Trophoblast cell (in vitro differentiated cells and primary cell): ENCODE data around the gene GXYLT2.
A peak's percentile ranks its signal among the peaks of the same experiment; 100 is the strongest.

Source experiments
- DNase-seq, 2 donors: peaks; one replicate each; pipeline ENCODE4 v3.0.0-alpha.2; 2016
- H2AFZ ChIP-seq: 2 replicates; pipeline ENCODE4 v1.6.1; 2013; ENCODE audit warnings: low read length, moderate library complexity, mild to moderate bottlenecking; ENCODE audit not compliant: insufficient read depth, poor library complexity
- H2AK5ac ChIP-seq: 2 replicates; pipeline ENCODE4 v1.6.1; 2013; ENCODE audit warnings: mild to moderate bottlenecking, low read length
- H2BK120ac ChIP-seq: 2 replicates; pipeline ENCODE4 v1.6.1; 2013; ENCODE audit warnings: low read length, mild to moderate bottlenecking, moderate library complexity; ENCODE audit not compliant: insufficient read depth, poor library complexity
- H2BK12ac ChIP-seq: 2 replicates; pipeline ENCODE4 v1.6.1; 2013; ENCODE audit warnings: mild to moderate bottlenecking, low read length, moderate library complexity
- H2BK5ac ChIP-seq: 2 replicates; pipeline ENCODE4 v1.6.1; 2013; ENCODE audit warnings: low read length, low read depth, moderate library complexity, mild to moderate bottlenecking; ENCODE audit not compliant: poor library complexity
- H3K14ac ChIP-seq: 2 replicates; pipeline ENCODE4 v1.6.1; 2013; ENCODE audit warnings: mild to moderate bottlenecking, low read length
- H3K18ac ChIP-seq: 2 replicates; pipeline ENCODE4 v1.6.1; 2013; ENCODE audit warnings: mild to moderate bottlenecking, low read length
- H3K23ac ChIP-seq: 2 replicates; pipeline ENCODE4 v1.6.1; 2013; ENCODE audit warnings: low read length
- H3K27ac ChIP-seq: 2 replicates; pipeline ENCODE4 v1.5.1; 2013; ENCODE audit warnings: low read depth, mild to moderate bottlenecking, inconsistent platforms, low read length, moderate library complexity
- H3K27me3 ChIP-seq: 2 replicates; pipeline ENCODE4 v1.6.1; 2013; ENCODE audit warnings: inconsistent platforms, mild to moderate bottlenecking, low read length, moderate library complexity; ENCODE audit not compliant: insufficient read depth
- H3K36me3 ChIP-seq, 2 experiments: 1 replicate in 1 of 2; 2 replicates in 1 of 2; pipeline ENCODE4 v1.6.1; 2013; ENCODE audit warnings: low read length in 2 of 2, mild to moderate bottlenecking in 2 of 2, moderate library complexity in 1 of 2; ENCODE audit not compliant: insufficient read depth in 2 of 2, control insufficient read depth in 1 of 2
- H3K4ac ChIP-seq: 2 replicates; pipeline ENCODE4 v1.6.1; 2013; ENCODE audit warnings: low read depth, mild to moderate bottlenecking, low read length, moderate library complexity
- H3K4me1 ChIP-seq, 2 experiments: 1 replicate in 1 of 2; 2 replicates in 1 of 2; pipeline ENCODE4 v1.6.1; 2013; ENCODE audit warnings: low read length in 2 of 2, mild to moderate bottlenecking in 2 of 2, moderate library complexity in 1 of 2; ENCODE audit not compliant: insufficient read depth in 2 of 2, control insufficient read depth in 1 of 2
- H3K4me2 ChIP-seq: 2 replicates; pipeline ENCODE4 v1.6.1; 2013; ENCODE audit warnings: inconsistent platforms, mild to moderate bottlenecking, low read length, moderate library complexity
- H3K4me3 ChIP-seq: 2 replicates; pipeline ENCODE4 v1.5.1; 2013; ENCODE audit warnings: mild to moderate bottlenecking, low read depth, low read length, inconsistent platforms
- H3K79me1 ChIP-seq: one replicate; pipeline ENCODE4 v1.6.1; 2013; ENCODE audit warnings: low read length
- H3K79me2 ChIP-seq: 2 replicates; pipeline ENCODE4 v1.6.1; 2013; ENCODE audit warnings: low read length, mild to moderate bottlenecking; ENCODE audit not compliant: control insufficient read depth, insufficient read depth, poor library complexity
- H3K9ac ChIP-seq: 2 replicates; pipeline ENCODE4 v1.6.1; 2013; ENCODE audit warnings: mild to moderate bottlenecking, low read length
- H3K9me3 ChIP-seq: 2 replicates; pipeline ENCODE4 v1.6.1; 2013; ENCODE audit warnings: low read depth, mild to moderate bottlenecking, control low read depth, inconsistent platforms, low read length; ENCODE audit not compliant: insufficient read depth
- H4K12ac ChIP-seq: 2 replicates; pipeline ENCODE4 v1.6.1; 2013; ENCODE audit warnings: low read depth, mild to moderate bottlenecking, low read length, moderate library complexity
- H4K8ac ChIP-seq: 2 replicates; pipeline ENCODE4 v1.6.1; 2013; ENCODE audit warnings: low read depth, mild to moderate bottlenecking, low read length, moderate library complexity
- H4K91ac ChIP-seq: one replicate; pipeline ENCODE4 v1.6.1; 2013; ENCODE audit warnings: low read depth, mild to moderate bottlenecking, low read length, moderate library complexity
- WGBS: extraction: QIAGEN DNeasy Blood & Tissue Kit; methylation state at CpG from one replicate; pipeline ENCODE4 v1.1.7; 2013; ENCODE audit warnings: missing lambda C conversion rate; ENCODE audit not compliant: insufficient read length, insufficient coverage; ENCODE audit errors: extremely low coverage; 5-methylcytosine and 5-hydroxymethylcytosine counted together

GXYLT2 gene

GRCh38 chr3:72973786-72974185, 85.9 kb downstream of the GXYLT2 start:
- peak overlapping the region; percentile 93 for H2BK12ac ChIP-seq
- no peaks in the 10 kb centered on the region for H3K36me3 ChIP-seq
- WGBS = no CpG with 5 or more reads among the region's 2 CpGs
- peak overlapping the region; percentile 94 for H2BK120ac ChIP-seq
- no peaks in the 10 kb centered on the region for H3K79me2 ChIP-seq
- no peaks in the 10 kb centered on the region for H3K9me3 ChIP-seq
- peak overlapping the region; percentile 49 for H3K4ac ChIP-seq
- no peaks in the 10 kb centered on the region for H3K27me3 ChIP-seq
- no peak overlapping the region for H2AK5ac ChIP-seq
- peak overlapping the region; percentile 66 for H3K14ac ChIP-seq
- no peak overlapping the region for H4K12ac ChIP-seq
- peak overlapping the region; percentile 68 for H4K91ac ChIP-seq
- peaks cover 3% of the 10 kb centered on the region for H3K79me1 ChIP-seq
- H2AFZ ChIP-seq = no peak overlapping the region
- peaks cover 8 to 9% of the 10 kb centered on the region in 2 experiments for H3K4me1 ChIP-seq
- no peak overlapping the region for H3K18ac ChIP-seq
- H3K4me3 ChIP-seq = no peak overlapping the region
- no peak overlapping the region for H3K23ac ChIP-seq
- H2BK5ac ChIP-seq = peak overlapping the region; percentile 84
- no peak overlapping the region for H3K4me2 ChIP-seq
- peak overlapping the region; percentile 52 for H3K27ac ChIP-seq
- H3K9ac ChIP-seq = no peak overlapping the region
- no peak for DNase-seq
- H4K8ac ChIP-seq = no peak overlapping the region

GRCh38 chr3:72974956-72975355, 87.1 kb downstream of the GXYLT2 start:
- H3K36me3 ChIP-seq = no peaks in the 10 kb centered on the region
- H4K91ac ChIP-seq = no peak overlapping the region
- no peak overlapping the region for H3K14ac ChIP-seq
- no peaks in the 10 kb centered on the region for H3K27me3 ChIP-seq
- H4K8ac ChIP-seq = no peak overlapping the region
- no CpG with 5 or more reads among the region's 4 CpGs for WGBS
- H4K12ac ChIP-seq = no peak overlapping the region
- H3K4me1 ChIP-seq = peaks cover 8 to 9% of the 10 kb centered on the region in 2 experiments
- DNase-seq = peak in 1 of 2 donors; percentile 41
- H3K27ac ChIP-seq = no peak overlapping the region
- H3K79me1 ChIP-seq = peaks cover 3% of the 10 kb centered on the region
- H3K4ac ChIP-seq = no peak overlapping the region
- H3K4me3 ChIP-seq = no peak overlapping the region
- peak overlapping the region; percentile 22 for H2BK120ac ChIP-seq
- no peak overlapping the region for H2AFZ ChIP-seq
- H3K9ac ChIP-seq = no peak overlapping the region
- H2BK5ac ChIP-seq = no peak overlapping the region
- H2BK12ac ChIP-seq = no peak overlapping the region
- H3K4me2 ChIP-seq = no peak overlapping the region
- H3K18ac ChIP-seq = no peak overlapping the region
- H3K79me2 ChIP-seq = no peaks in the 10 kb centered on the region
- H2AK5ac ChIP-seq = no peak overlapping the region
- H3K23ac ChIP-seq = no peak overlapping the region
- no peaks in the 10 kb centered on the region for H3K9me3 ChIP-seq

- no CpG with 5 or more reads among the region's 1 CpG for WGBS
- H2BK12ac ChIP-seq = no peak overlapping the region
- no peak overlapping the region for H3K4me2 ChIP-seq
Observed at GRCh38 chr3:72976281-72976741, 88.5 kb downstream of the GXYLT2 start.

GRCh38 chr3:72977060-72977808, 89.4 kb downstream of the GXYLT2 start:
- H3K18ac ChIP-seq = no peak overlapping the region
- no peak overlapping the region for H3K4me3 ChIP-seq
- H2AFZ ChIP-seq = no peak overlapping the region
- H3K27ac ChIP-seq = no peak overlapping the region
- H3K9me3 ChIP-seq = no peaks in the 10 kb centered on the region
- DNase-seq = peak in 1 of 2 donors; percentile 62
- no peak overlapping the region for H3K4me2 ChIP-seq
- no peak overlapping the region for H3K14ac ChIP-seq
- H4K12ac ChIP-seq = no peak overlapping the region
- no peaks in the 10 kb centered on the region for H3K79me2 ChIP-seq
- H3K4me1 ChIP-seq = peaks cover 8 to 9% of the 10 kb centered on the region in 2 experiments
- no peak overlapping the region for H2BK120ac ChIP-seq
- peaks cover 3% of the 10 kb centered on the region for H3K79me1 ChIP-seq
- H2AK5ac ChIP-seq = no peak overlapping the region
- H4K91ac ChIP-seq = no peak overlapping the region
- whole genome bisulfite sequencing = no CpG with 5 or more reads among the region's 5 CpGs
- H2BK5ac ChIP-seq = no peak overlapping the region
- H4K8ac ChIP-seq = no peak overlapping the region
- no peaks in the 10 kb centered on the region for H3K27me3 ChIP-seq
- no peak overlapping the region for H3K9ac ChIP-seq
- H2BK12ac ChIP-seq = no peak overlapping the region
- no peak overlapping the region for H3K4ac ChIP-seq
- H3K36me3 ChIP-seq = no peaks in the 10 kb centered on the region
- no peak overlapping the region for H3K23ac ChIP-seq

More at GRCh38 chr3:72976281-72976741, 88.5 kb downstream of the GXYLT2 start:
- Histone ChIP-seq H3K23ac (no peak overlapping the region), H3K18ac (no peak overlapping the region), H2AK5ac (no peak overlapping the region), H3K4me3 (no peak overlapping the region), H3K14ac (no peak overlapping the region), H4K91ac (no peak overlapping the region), H3K79me1 (peaks cover 3% of the 10 kb centered on the region), H2BK120ac (no peak overlapping the region), H4K8ac (no peak overlapping the region), H3K27me3 (no peaks in the 10 kb centered on the region), H3K9me3 (no peaks in the 10 kb centered on the region), H4K12ac (no peak overlapping the region), H3K4ac (no peak overlapping the region), H3K36me3 (no peaks in the 10 kb centered on the region), H2AFZ (no peak overlapping the region), H3K79me2 (no peaks in the 10 kb centered on the region), H3K27ac (no peak overlapping the region), H3K9ac (no peak overlapping the region), H3K4me1 (peaks cover 8 to 9% of the 10 kb centered on the region in 2 experiments), H2BK5ac (no peak overlapping the region)
- DNase-seq = no peak
